Omental fat pad (tissue), 4 donors: ENCODE measurements around the gene SCYL2. TPM values are rescaled to one million over a fixed set of nuclear protein-coding genes. Genes with fewer than 3 reads are reported as not detected.

ENCODE experiments used
- ATAC-seq: fragments of 150-250 bp; one replicate; pipeline ENCODE4 v1.9.1; 2016; ENCODE audit warnings: mild to moderate bottlenecking, moderate library complexity; ENCODE audit not compliant: low FRiP score
- DNase-seq: peaks from one replicate; pipeline ENCODE4 v3.0.0-alpha.2; 2019; ENCODE audit warnings: low spot score
- CTCF ChIP-seq, 3 donors: fragments of 450-650 bp; IDR thresholded peaks; one replicate each; pipeline ENCODE4 v1.5.1; 2016 to 2017; ENCODE audit warnings: antibody characterized with exemption in 3 of 3, mild to moderate bottlenecking in 3 of 3, moderate library complexity in 2 of 3
- total RNA-seq, 4 donors: library from RNA; depleted of rRNA; stranded (reverse); fragments of >200 nt; gene quantifications; one replicate each; pipeline ENCODE4 v1.1.0, GENCODE V29; 2016

The SCYL2 gene
- total RNA-seq, 4 donors from 2014 or later = 30.1 to 42.6 (median 38.2) TPM

GRCh38 chr12:100360450-100360849, 93.5 kb downstream of the SCYL2 start:
- no peak for TF ChIP-seq CTCF (IDR thresholded peaks at IDR 0.05)
- ATAC-seq (no peak), DNase-seq (no peak)

- DNase-seq = no peak
Measured at GRCh38 chr12:100364324-100364723, 97.3 kb downstream of the SCYL2 start.

GRCh38 chr12:100365411-100365810, 98.4 kb downstream of the SCYL2 start:
- DNase-seq = no peak
- TF ChIP-seq CTCF (IDR thresholded peaks at IDR 0.05) = no peak

More at GRCh38 chr12:100364324-100364723, 97.3 kb downstream of the SCYL2 start:
- ATAC-seq = no peak
- TF ChIP-seq CTCF (IDR thresholded peaks at IDR 0.05) = no peak

GRCh38 chr12:100368066-100368465, 101.1 kb downstream of the SCYL2 start:
- TF ChIP-seq CTCF (IDR thresholded peaks at IDR 0.05) = no peak
- ATAC-seq = no peak
- DNase-seq = no peak

More at GRCh38 chr12:100365411-100365810, 98.4 kb downstream of the SCYL2 start:
- no peak for ATAC-seq

- DNase-seq (no peak), ATAC-seq (no peak)
- TF ChIP-seq CTCF (IDR thresholded peaks at IDR 0.05) = no peak
Measured at GRCh38 chr12:100371146-100371545, 104.2 kb downstream of the SCYL2 start.

GRCh38 chr12:100372853-100373640, 106.1 kb downstream of the SCYL2 start:
- ATAC-seq (no peak), DNase-seq (no peak)
- no peak for TF ChIP-seq CTCF (IDR thresholded peaks at IDR 0.05)
